ENCODE measurements around the gene GALNT18. TPM values are rescaled to one million over a fixed set of nuclear protein-coding genes. Genes with fewer than 3 reads are reported as not detected.

The GALNT18 gene
- polyA plus RNA-seq, 1 donor from 2014 or later = 7.6 TPM

DNA sequence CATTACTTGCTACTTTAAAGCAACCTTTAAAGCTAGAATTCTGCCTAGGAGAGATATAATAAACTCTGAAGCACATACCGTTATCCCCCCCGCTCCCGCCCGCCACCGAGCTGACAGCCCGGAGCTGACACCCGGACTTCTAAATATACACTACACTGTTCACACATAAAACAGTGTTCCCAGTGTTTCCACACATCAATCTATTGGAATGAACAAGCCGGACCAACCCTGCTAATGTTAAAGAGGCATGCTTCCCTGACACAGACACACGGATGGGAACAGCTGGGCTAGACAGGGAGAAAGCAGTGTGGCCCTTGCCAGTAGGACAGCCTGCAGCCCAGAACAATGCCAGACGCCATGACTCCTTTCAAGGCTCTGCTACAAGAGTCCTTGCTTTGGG lies 160.3 kb downstream of the GALNT18 start:
- no peaks in the 10 kb centered on the region for H4K20me1 ChIP-seq (ENCODE audit: insufficient read depth)
- H3K4me2 ChIP-seq (ENCODE audit: low read length) = no peak overlapping the region
- no peak overlapping the region for H3K27ac ChIP-seq (ENCODE audit: low read length)
- no peaks in the 10 kb centered on the region for H3K27me3 ChIP-seq (ENCODE audit: insufficient read depth, low read depth, low read length)
- no peaks in the 10 kb centered on the region for H3K36me3 ChIP-seq (ENCODE audit: insufficient read depth, low read length)
- H3K4me3 ChIP-seq (ENCODE audit: low read length) = no peak overlapping the region
- no peak for TF ChIP-seq MXI1 (conservative IDR thresholded peaks at IDR 0.05; ENCODE audit: poor library complexity, severe bottlenecking)
- TF ChIP-seq POLR2AphosphoS5 (IDR thresholded peaks at IDR 0.05) = peak; percentile 14
- no peaks in the 10 kb centered on the region for H3K9me2 ChIP-seq (ENCODE audit: insufficient read depth, low read length)
- no peaks in the 10 kb centered on the region for H3K9me3 ChIP-seq (ENCODE audit: low read length)
- no peaks in the 10 kb centered on the region for H3F3A ChIP-seq (ENCODE audit: insufficient read depth, low read length, poor library complexity, severe bottlenecking)
- no peaks in the 10 kb centered on the region for H3K79me2 ChIP-seq (replicated peaks; ENCODE audit: insufficient read depth, low read length)
- H2AFZ ChIP-seq (ENCODE audit: low read depth, low read length) = no peak overlapping the region
- no peak overlapping the region for H3K9ac ChIP-seq (ENCODE audit: low read length)

DNA sequence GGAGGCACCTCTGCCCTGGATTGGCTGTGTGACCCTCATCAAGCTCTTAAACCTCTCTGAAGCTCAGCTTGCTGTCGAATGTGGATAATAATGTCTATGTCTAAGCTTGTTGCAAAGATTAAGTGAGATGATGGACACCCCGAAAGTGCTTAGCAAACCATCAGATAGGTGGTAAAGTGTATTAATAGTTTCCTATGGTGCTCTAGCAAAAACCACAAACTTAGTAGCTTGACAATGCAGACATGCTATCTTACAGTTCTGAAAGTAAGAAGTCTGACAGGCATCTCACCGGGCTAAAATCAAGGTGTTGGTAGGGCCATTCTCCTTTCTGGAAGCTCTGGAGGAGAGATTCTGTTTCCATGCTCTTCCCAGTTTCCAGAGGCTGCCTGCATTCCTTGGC lies 162.2 kb downstream of the GALNT18 start:
- Histone ChIP-seq H3K4me3 (ENCODE audit: low read length) (no peak overlapping the region), H3K36me3 (ENCODE audit: insufficient read depth, low read length) (no peaks in the 10 kb centered on the region), H3K27me3 (ENCODE audit: insufficient read depth, low read depth, low read length) (no peaks in the 10 kb centered on the region), H2AFZ (ENCODE audit: low read depth, low read length) (no peak overlapping the region), H4K20me1 (ENCODE audit: insufficient read depth) (no peaks in the 10 kb centered on the region), H3F3A (ENCODE audit: insufficient read depth, low read length, poor library complexity, severe bottlenecking) (no peaks in the 10 kb centered on the region), H3K27ac (ENCODE audit: low read length) (no peak overlapping the region), H3K9me2 (ENCODE audit: insufficient read depth, low read length) (no peaks in the 10 kb centered on the region), H3K9ac (ENCODE audit: low read length) (no peak overlapping the region), H3K9me3 (ENCODE audit: low read length) (no peaks in the 10 kb centered on the region), H3K4me2 (ENCODE audit: low read length) (no peak overlapping the region), H3K79me2 (replicated peaks; ENCODE audit: insufficient read depth, low read length) (no peaks in the 10 kb centered on the region)
- TF ChIP-seq EZH2 (IDR thresholded peaks at IDR 0.05; ENCODE audit: borderline replicate concordance, insufficient read depth, low read length, poor library complexity, severe bottlenecking) (no peak), MXI1 (conservative IDR thresholded peaks at IDR 0.05; ENCODE audit: poor library complexity, severe bottlenecking) (no peak), POLR2AphosphoS5 (IDR thresholded peaks at IDR 0.05) (no peak), SMC3 (conservative IDR thresholded peaks at IDR 0.05; ENCODE audit: poor library complexity) (no peak), EP300 (conservative IDR thresholded peaks at IDR 0.05; ENCODE audit: poor library complexity, severe bottlenecking) (no peak), RAD21 (conservative IDR thresholded peaks at IDR 0.05) (no peak), TAF1 (IDR thresholded peaks at IDR 0.05; ENCODE audit: low read depth) (no peak)
- TF ChIP-seq, protein P1, sequence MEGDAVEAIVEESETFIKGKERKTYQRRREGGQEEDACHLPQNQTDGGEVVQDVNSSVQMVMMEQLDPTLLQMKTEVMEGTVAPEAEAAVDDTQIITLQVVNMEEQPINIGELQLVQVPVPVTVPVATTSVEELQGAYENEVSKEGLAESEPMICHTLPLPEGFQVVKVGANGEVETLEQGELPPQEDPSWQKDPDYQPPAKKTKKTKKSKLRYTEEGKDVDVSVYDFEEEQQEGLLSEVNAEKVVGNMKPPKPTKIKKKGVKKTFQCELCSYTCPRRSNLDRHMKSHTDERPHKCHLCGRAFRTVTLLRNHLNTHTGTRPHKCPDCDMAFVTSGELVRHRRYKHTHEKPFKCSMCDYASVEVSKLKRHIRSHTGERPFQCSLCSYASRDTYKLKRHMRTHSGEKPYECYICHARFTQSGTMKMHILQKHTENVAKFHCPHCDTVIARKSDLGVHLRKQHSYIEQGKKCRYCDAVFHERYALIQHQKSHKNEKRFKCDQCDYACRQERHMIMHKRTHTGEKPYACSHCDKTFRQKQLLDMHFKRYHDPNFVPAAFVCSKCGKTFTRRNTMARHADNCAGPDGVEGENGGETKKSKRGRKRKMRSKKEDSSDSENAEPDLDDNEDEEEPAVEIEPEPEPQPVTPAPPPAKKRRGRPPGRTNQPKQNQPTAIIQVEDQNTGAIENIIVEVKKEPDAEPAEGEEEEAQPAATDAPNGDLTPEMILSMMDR (IDR thresholded peaks at IDR 0.05; ENCODE audit: poor library complexity, severe bottlenecking) = no peak
- TF ChIP-seq, protein P2, sequence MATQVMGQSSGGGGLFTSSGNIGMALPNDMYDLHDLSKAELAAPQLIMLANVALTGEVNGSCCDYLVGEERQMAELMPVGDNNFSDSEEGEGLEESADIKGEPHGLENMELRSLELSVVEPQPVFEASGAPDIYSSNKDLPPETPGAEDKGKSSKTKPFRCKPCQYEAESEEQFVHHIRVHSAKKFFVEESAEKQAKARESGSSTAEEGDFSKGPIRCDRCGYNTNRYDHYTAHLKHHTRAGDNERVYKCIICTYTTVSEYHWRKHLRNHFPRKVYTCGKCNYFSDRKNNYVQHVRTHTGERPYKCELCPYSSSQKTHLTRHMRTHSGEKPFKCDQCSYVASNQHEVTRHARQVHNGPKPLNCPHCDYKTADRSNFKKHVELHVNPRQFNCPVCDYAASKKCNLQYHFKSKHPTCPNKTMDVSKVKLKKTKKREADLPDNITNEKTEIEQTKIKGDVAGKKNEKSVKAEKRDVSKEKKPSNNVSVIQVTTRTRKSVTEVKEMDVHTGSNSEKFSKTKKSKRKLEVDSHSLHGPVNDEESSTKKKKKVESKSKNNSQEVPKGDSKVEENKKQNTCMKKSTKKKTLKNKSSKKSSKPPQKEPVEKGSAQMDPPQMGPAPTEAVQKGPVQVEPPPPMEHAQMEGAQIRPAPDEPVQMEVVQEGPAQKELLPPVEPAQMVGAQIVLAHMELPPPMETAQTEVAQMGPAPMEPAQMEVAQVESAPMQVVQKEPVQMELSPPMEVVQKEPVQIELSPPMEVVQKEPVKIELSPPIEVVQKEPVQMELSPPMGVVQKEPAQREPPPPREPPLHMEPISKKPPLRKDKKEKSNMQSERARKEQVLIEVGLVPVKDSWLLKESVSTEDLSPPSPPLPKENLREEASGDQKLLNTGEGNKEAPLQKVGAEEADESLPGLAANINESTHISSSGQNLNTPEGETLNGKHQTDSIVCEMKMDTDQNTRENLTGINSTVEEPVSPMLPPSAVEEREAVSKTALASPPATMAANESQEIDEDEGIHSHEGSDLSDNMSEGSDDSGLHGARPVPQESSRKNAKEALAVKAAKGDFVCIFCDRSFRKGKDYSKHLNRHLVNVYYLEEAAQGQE (IDR thresholded peaks at IDR 0.05; ENCODE audit: borderline replicate concordance) = no peak

DNA sequence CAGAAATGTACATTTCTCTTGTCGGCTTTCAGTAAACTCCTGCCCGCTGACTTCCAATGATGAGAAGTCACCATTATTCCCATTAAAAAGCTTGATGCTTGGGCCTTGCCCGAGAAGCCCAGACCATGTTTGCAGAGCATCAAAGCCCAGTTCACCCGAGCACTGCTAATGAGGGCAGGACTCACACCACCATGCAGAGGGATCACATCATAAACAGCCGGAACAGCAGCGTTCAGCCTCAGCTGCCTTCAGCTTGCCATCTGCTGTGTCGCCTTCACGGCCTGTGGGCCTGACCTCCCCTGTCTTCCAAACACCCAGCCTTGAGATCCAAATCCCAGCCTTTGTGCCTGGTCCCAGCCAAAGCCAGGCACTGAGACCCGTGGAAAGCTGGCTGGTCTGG lies 163.3 kb downstream of the GALNT18 start:
- TF ChIP-seq, protein P1 (IDR thresholded peaks at IDR 0.05; ENCODE audit: poor library complexity, severe bottlenecking) = no peak
- no peak for TF ChIP-seq TAF1 (IDR thresholded peaks at IDR 0.05; ENCODE audit: low read depth)
- TF ChIP-seq EP300 (conservative IDR thresholded peaks at IDR 0.05; ENCODE audit: poor library complexity, severe bottlenecking) = no peak
- TF ChIP-seq EZH2 (IDR thresholded peaks at IDR 0.05; ENCODE audit: borderline replicate concordance, insufficient read depth, low read length, poor library complexity, severe bottlenecking) = no peak
- Histone ChIP-seq H2AFZ (ENCODE audit: low read depth, low read length) (no peak overlapping the region), H3K4me3 (ENCODE audit: low read length) (no peak overlapping the region), H3K27me3 (ENCODE audit: insufficient read depth, low read depth, low read length) (no peaks in the 10 kb centered on the region), H3K9me3 (ENCODE audit: low read length) (no peaks in the 10 kb centered on the region), H3K9me2 (ENCODE audit: insufficient read depth, low read length) (no peaks in the 10 kb centered on the region), H3F3A (ENCODE audit: insufficient read depth, low read length, poor library complexity, severe bottlenecking) (no peaks in the 10 kb centered on the region), H4K20me1 (ENCODE audit: insufficient read depth) (no peaks in the 10 kb centered on the region), H3K79me2 (replicated peaks; ENCODE audit: insufficient read depth, low read length) (no peaks in the 10 kb centered on the region), H3K4me2 (ENCODE audit: low read length) (no peak overlapping the region), H3K9ac (ENCODE audit: low read length) (no peak overlapping the region), H3K27ac (ENCODE audit: low read length) (no peak overlapping the region), H3K36me3 (ENCODE audit: insufficient read depth, low read length) (no peaks in the 10 kb centered on the region)

All from neural cell (in vitro differentiated cells).